Measurements from ENCODE around the gene SYNM.

The SYNM gene

GRCh38 chr15:99130765-99131440 is 26.0 kb downstream of the SYNM start:
- in situ Hi-C loops (cut with HindIII; ENCODE audit: low pct_ligation_motif_present, low pct_unique_long_range_greater_than_20kb, low sequenced_read_pairs), result no loop called here
- no peak for DNase-seq

- in situ Hi-C loops (cut with HindIII; ENCODE audit: low pct_ligation_motif_present, low pct_unique_long_range_greater_than_20kb, low sequenced_read_pairs), result no loop called here
Observed at GRCh38 chr15:99131441-99132023, 26.7 kb downstream of the SYNM start.

GRCh38 chr15:99132122-99132521 is 27.2 kb downstream of the SYNM start:
- no peak for DNase-seq
- in situ Hi-C loops (cut with HindIII; ENCODE audit: low pct_ligation_motif_present, low pct_unique_long_range_greater_than_20kb, low sequenced_read_pairs), result no loop called here

More at GRCh38 chr15:99131441-99132023, 26.7 kb downstream of the SYNM start:
- DNase-seq, result no peak

DNA sequence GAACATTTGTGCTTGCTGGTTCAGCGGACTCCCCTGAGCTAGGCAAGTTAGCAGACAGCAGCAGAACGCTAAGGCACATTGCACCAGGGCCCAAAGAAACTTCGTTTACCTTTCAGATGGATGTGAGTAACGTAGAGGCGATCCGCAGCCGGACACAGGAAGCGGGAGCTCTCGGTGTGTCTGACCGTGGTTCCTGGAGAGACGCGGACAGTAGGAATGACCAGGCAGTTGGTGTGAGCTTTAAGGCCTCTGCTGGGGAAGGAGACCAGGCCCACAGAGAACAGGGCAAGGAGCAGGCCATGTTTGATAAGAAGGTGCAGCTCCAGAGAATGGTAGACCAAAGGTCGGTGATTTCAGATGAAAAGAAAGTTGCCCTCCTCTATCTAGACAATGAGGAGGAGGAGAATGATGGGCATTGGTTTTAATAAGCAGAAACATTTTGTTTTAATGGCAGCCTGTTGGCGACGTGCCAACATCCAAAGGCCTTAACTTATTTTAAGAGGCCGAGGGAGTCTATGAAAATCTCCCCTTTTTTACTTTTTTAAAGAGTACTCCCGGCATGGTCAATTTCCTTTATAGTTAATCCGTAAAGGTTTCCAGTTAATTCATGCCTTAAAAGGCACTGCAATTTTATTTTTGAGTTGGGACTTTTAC is 27.9 kb downstream of the SYNM start:
- no peak for DNase-seq
- in situ Hi-C loops (cut with HindIII; ENCODE audit: low pct_ligation_motif_present, low pct_unique_long_range_greater_than_20kb, low sequenced_read_pairs), result no loop called here

DNA sequence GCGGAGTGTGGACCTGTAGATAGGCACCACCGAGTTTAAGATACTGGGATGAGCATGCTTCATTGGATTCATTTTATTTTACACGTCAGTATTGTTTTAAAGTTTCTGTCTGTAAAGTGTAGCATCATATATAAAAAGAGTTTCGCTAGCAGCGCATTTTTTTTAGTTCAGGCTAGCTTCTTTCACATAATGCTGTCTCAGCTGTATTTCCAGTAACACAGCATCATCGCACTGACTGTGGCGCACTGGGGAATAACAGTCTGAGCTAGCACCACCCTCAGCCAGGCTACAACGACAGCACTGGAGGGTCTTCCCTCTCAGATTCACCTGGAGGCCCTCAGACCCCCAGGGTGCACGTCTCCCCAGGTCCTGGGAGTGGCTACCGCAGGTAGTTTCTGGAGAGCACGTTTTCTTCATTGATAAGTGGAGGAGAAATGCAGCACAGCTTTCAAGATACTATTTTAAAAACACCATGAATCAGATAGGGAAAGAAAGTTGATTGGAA is 29.5 kb downstream of the SYNM start:
- no peak for DNase-seq
- in situ Hi-C loops (cut with HindIII; ENCODE audit: low pct_ligation_motif_present, low pct_unique_long_range_greater_than_20kb, low sequenced_read_pairs), result no loop called here

DNA sequence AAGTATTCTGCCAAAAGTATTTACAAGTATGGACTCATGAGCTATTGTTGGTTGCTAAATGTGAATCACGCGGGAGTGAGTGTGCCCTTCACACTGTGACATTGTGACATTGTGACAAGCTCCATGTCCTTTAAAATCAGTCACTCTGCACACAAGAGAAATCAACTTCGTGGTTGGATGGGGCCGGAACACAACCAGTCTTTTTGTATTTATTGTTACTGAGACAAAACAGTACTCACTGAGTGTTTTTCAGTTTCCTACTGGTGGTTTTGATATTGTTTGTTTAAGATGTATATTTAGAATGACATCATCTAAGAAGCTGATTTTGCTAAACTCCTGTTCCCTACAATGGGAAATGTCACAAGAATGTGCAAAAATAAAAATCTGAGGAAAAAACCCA is 30.3 kb downstream of the SYNM start:
- no peak for DNase-seq
- in situ Hi-C loops (cut with HindIII; ENCODE audit: low pct_ligation_motif_present, low pct_unique_long_range_greater_than_20kb, low sequenced_read_pairs), result no loop called here

DNA sequence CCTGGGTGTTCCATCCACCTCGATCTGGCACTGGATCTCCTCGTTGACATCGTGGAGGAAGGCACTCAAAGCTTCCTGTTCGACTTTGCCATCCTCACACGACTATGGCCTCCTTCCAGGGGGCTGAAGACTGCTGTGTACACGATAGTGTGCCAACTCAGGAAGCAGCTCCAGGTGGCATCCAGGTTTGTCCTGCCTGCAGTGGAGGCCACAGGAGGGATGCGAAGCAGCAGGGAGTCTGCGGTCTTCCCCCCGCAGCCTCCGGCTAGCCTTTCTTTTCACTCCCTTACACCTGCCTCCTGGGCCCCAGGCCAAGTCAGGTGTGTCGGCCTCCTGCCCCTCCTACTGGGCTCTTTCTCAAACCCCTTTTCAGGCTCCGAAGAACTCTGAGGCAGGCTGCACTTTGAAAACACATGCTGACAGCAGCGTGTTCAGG is 32.2 kb downstream of the SYNM start:
- in situ Hi-C loops (cut with HindIII; ENCODE audit: low pct_ligation_motif_present, low pct_unique_long_range_greater_than_20kb, low sequenced_read_pairs), result no loop called here
- DNase-seq, result no peak

DNA sequence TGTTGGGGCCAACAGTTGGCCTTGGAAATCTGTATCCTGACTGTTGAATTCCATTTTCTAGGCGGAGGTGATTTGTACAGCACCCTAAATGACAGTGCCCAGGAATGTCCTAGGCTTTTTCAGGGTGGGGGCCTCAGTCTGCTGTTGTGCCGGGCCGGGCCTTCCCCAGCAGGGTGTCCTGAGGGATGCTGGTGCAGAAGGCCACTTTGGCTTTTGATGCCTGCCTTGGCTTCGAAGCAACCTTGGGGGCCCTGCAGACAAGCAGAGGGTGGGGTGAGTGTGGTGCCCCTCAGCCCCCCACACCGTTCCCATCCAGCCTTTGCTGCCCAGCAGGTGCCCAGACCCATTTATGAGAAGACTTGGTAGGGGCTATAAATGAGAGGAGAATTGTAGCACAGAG is 33.0 kb downstream of the SYNM start:
- in situ Hi-C loops (cut with HindIII; ENCODE audit: low pct_ligation_motif_present, low pct_unique_long_range_greater_than_20kb, low sequenced_read_pairs), result no loop called here
- DNase-seq, result no peak

DNA sequence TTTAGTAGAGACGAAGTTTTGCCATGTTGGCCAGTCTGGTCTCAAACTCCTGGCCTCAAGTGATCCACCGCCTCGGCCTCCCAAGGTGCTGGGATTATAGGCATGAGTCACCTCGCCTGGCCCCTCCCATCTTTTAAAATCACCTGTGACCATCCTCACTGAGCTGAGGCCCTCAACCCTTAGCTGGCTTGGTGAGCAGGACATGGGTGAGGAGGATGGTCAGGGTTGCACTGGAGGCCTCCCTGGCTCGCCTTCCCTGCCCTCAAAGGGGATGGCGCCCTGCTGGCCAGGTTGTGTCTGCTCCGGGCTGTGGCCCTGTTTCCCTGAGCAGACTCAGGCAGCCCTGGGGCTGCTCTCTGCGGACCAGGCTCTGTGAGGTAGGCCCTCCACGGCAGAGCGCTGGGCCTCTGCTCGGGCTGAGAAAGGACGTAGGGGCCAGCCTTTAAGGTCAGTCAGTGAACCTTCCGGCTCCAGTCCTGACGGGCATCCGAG is 33.7 kb downstream of the SYNM start:
- in situ Hi-C loops (cut with HindIII; ENCODE audit: low pct_ligation_motif_present, low pct_unique_long_range_greater_than_20kb, low sequenced_read_pairs), result no loop called here

DNA sequence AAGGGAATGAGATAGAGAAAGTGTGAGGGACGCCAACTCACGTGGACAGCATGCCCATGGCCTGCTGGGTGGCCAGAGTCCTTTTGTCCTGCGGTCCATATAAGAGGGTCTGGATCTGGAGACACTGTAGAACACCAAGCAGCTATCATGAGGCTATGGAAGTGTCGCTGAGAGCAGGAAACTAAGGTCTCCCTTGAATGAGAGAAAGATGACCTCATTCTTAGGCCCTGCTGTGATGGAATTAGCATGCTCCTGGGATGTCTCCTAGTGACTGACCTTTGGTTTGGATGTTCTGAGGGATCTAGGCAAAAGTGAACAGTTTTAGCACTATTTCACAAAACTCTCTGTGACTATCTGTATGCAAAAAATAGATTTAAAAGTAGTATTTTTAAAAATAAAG is 34.4 kb downstream of the SYNM start:
- in situ Hi-C loops (cut with HindIII; ENCODE audit: low pct_ligation_motif_present, low pct_unique_long_range_greater_than_20kb, low sequenced_read_pairs), result no loop called here
- DNase-seq, result no peak

More for the DNA sequence above, 33.7 kb downstream of the SYNM start:
- no peak for DNase-seq

- in situ Hi-C loops (cut with HindIII; ENCODE audit: low pct_ligation_motif_present, low pct_unique_long_range_greater_than_20kb, low sequenced_read_pairs), result no loop called here
- no peak for DNase-seq
Observed at GRCh38 chr15:99140590-99140989, 35.7 kb downstream of the SYNM start.

DNA sequence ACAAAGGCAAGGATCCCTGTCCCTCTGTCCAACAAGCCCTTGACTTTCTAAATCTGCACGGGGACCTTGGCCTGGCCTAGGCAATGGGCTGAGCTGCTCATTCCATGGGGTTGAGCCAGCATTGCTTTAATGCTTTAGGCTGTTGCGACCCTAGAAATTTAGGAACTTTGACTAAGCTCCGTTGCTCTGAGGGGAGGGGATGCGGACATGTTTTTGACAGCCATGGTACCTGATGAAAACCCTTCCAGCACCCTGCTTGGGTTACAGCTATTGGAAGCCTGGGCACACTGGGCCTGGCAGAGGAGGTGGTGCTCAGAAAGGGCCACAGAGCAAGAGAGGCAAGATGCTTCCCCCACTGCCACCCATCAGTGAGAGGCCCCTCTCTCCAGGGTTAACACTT is 37.1 kb downstream of the SYNM start:
- in situ Hi-C loops (cut with HindIII; ENCODE audit: low pct_ligation_motif_present, low pct_unique_long_range_greater_than_20kb, low sequenced_read_pairs), result no loop called here
- DNase-seq, result no peak

- in situ Hi-C loops (cut with HindIII; ENCODE audit: low pct_ligation_motif_present, low pct_unique_long_range_greater_than_20kb, low sequenced_read_pairs), result no loop called here
- DNase-seq, result no peak
Observed at GRCh38 chr15:99142562-99142961, 37.7 kb downstream of the SYNM start.

GRCh38 chr15:99143242-99143641 is 38.4 kb downstream of the SYNM start:
- no peak for DNase-seq
- in situ Hi-C loops (cut with HindIII; ENCODE audit: low pct_ligation_motif_present, low pct_unique_long_range_greater_than_20kb, low sequenced_read_pairs), result no loop called here

- in situ Hi-C loops (cut with HindIII; ENCODE audit: low pct_ligation_motif_present, low pct_unique_long_range_greater_than_20kb, low sequenced_read_pairs), result no loop called here
Observed at GRCh38 chr15:99143655-99144610, 39.1 kb downstream of the SYNM start.

DNA sequence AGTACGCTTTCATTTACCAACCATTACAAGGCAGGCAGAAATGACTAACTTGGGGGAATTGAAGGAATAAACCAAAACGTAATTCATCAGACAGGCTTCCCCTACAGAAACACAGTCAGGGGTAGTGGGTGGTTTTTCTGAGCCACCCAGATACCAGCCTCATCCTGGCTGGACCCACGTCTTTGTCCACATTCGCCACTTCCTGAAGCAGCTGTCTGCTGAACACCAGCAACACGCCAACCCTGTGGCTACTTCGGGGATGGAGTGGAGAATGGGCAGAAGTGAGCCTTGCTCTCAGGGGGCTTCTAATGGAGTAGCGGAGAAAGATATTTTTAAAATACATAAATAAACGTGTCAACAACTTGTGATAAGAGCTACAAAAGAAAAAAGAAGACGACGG is 40.1 kb downstream of the SYNM start:
- DNase-seq, result no peak
- in situ Hi-C loops (cut with HindIII; ENCODE audit: low pct_ligation_motif_present, low pct_unique_long_range_greater_than_20kb, low sequenced_read_pairs), result no loop called here

More at GRCh38 chr15:99143655-99144610, 39.1 kb downstream of the SYNM start:
- no peak for DNase-seq

GRCh38 chr15:99145778-99146177 is 40.9 kb downstream of the SYNM start:
- in situ Hi-C loops (cut with HindIII; ENCODE audit: low pct_ligation_motif_present, low pct_unique_long_range_greater_than_20kb, low sequenced_read_pairs), result no loop called here
- DNase-seq, result no peak

DNA sequence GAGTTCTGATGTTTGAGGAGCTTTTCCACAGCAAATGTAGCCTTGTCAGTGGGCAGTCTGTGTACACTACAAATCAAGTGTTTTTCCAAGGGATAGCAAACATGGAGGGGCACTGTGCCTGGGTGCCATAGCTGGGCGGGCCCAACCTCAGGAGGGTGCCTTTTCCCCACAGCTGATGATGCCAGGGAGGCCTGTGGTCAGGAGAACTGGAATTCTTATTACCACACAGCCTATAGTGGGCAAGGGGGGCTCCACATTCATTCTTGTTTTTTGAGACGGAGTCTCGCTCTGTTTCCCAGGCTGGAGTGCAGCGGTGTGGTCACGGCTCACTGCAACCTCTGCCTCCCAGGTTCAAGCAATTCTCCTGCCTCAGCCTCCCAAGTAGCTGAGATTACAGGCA is 41.8 kb downstream of the SYNM start:
- DNase-seq, result no peak
- in situ Hi-C loops (cut with HindIII; ENCODE audit: low pct_ligation_motif_present, low pct_unique_long_range_greater_than_20kb, low sequenced_read_pairs), result no loop called here
